ENCODE measurements around the gene MTMR11.

The MTMR11 gene

GRCh38 chr1:149884433-149885338 is 52.0 kb downstream of the MTMR11 start:
- DNase-seq (ENCODE audit: low spot score): no peak
- TF ChIP-seq CTCF (IDR thresholded peaks at IDR 0.05; ENCODE audit: extremely low read depth, insufficient read depth, missing control alignments): no peak
- in situ Hi-C loops (cut with MboI; ENCODE audit: low pct_unique_long_range_greater_than_20kb, low sequenced_read_pairs, unreplicated experiment): no loop called here

GRCh38 chr1:149883598-149884247 is 53.0 kb downstream of the MTMR11 start:
- in situ Hi-C loops (cut with MboI; ENCODE audit: low pct_unique_long_range_greater_than_20kb, low sequenced_read_pairs, unreplicated experiment): no loop called here
- TF ChIP-seq CTCF (IDR thresholded peaks at IDR 0.05; ENCODE audit: extremely low read depth, insufficient read depth, missing control alignments): no peak
- no peak for DNase-seq (ENCODE audit: low spot score)

GRCh38 chr1:149881876-149882275 is 54.8 kb downstream of the MTMR11 start:
- no peak for TF ChIP-seq CTCF (IDR thresholded peaks at IDR 0.05; ENCODE audit: extremely low read depth, insufficient read depth, missing control alignments)
- no peak for DNase-seq (ENCODE audit: low spot score)
- in situ Hi-C loops (cut with MboI; ENCODE audit: low pct_unique_long_range_greater_than_20kb, low sequenced_read_pairs, unreplicated experiment): no loop called here

GRCh38 chr1:149879556-149879955 is 57.1 kb downstream of the MTMR11 start:
- no peak for TF ChIP-seq CTCF (IDR thresholded peaks at IDR 0.05; ENCODE audit: extremely low read depth, insufficient read depth, missing control alignments)
- in situ Hi-C loops (cut with MboI; ENCODE audit: low pct_unique_long_range_greater_than_20kb, low sequenced_read_pairs, unreplicated experiment): no loop called here
- no peak for DNase-seq (ENCODE audit: low spot score)

All from GM13977 (cell line).